Left ventricle myocardium inferior (tissue), 1 donor: ENCODE measurements around the gene THPO. TPM values are rescaled to one million over a fixed set of nuclear protein-coding genes. Genes with fewer than 3 reads are reported as not detected.

Experiments
- DNase-seq: peaks from one replicate; pipeline ENCODE4 v3.0.0-alpha.2; 2020
- H3K27ac ChIP-seq: fragments of 200-600 bp; replicated peaks from 2 replicates; pipeline ENCODE4 v1.8.0; 2021
- H3K27me3 ChIP-seq: fragments of 200-600 bp; 2 replicates; pipeline ENCODE4 v1.8.0; 2021; ENCODE audit warnings: low read depth
- H3K36me3 ChIP-seq: fragments of 200-600 bp; 2 replicates; pipeline ENCODE4 v1.8.0; 2021
- H3K4me1 ChIP-seq: fragments of 200-600 bp; 2 replicates; pipeline ENCODE4 v1.8.0; 2021
- H3K4me3 ChIP-seq: fragments of 200-600 bp; 2 replicates; pipeline ENCODE4 v1.8.0; 2021; ENCODE audit warnings: mild to moderate bottlenecking, moderate library complexity
- H3K9me3 ChIP-seq: fragments of 200-600 bp; replicated peaks from 2 replicates; pipeline ENCODE4 v1.8.0; 2021
- CTCF ChIP-seq: fragments of 200-600 bp; IDR thresholded peaks from 2 replicates; pipeline ENCODE4 v1.8.0; 2021; ENCODE audit warnings: antibody characterized with exemption, mild to moderate bottlenecking, borderline replicate concordance
- intact Hi-C: fragments of 100-400 bp; cut with micrococcal nuclease; formaldehyde crosslinking; loops from one replicate; pipeline ENCODE4 v1.11.0; 2022
- total RNA-seq: library from RNA; stranded (reverse); fragmentation: NEBNext Ultra II Directional; extraction: Animal tissue kit (Norgen Biotek cat#: 25700); gene quantifications from one replicate; pipeline ENCODE4 v1.2.1, GENCODE V29; 2021
- donor health status: DM: no; HTN: yes; CAD: no; lungs with severe emphysema.

THPO gene
- total RNA-seq, 1 donor from 2014 or later = 0.11 TPM

- intact Hi-C loops = loop anchor here (5.0 kb wide), 1 partner anchor 169 kb away; no protein-coding TSS in a partner anchor
- Histone ChIP-seq H3K4me3 (no peak overlapping the region), H3K36me3 (peaks cover 3% of the 10 kb centered on the region), H3K27ac (no peak overlapping the region), H3K4me1 (peaks cover 31% of the 10 kb centered on the region), H3K9me3 (no peaks in the 10 kb centered on the region), H3K27me3 (peaks cover 47% of the 10 kb centered on the region)
- DNase-seq = no peak
- no peak for TF ChIP-seq CTCF
Measured at GRCh38 chr3:184373422-184373821, 4.6 kb downstream of the THPO start.

DNA sequence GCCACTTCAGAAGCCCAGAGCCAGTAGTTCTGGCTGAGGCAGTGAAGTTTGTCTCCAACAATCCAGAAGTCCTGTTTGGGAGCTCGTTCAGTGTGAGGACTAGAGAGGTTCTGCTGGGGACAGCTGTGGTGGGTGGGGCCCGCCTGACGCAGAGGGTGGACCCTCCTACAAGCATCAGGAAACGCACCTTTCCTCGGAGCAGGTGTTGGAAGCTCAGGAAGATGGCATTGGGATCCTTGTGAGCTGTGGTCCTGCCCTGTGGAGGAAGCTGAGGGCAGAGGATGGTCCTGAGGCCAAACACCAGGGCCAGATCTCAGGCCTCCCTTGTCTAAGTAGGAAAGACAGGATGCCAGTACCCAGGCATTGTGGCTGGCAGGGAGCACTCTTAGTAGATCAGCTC, 5.1 kb downstream of the THPO start:
- Histone ChIP-seq H3K27ac (no peak overlapping the region), H3K4me1 (peaks cover 31% of the 10 kb centered on the region), H3K4me3 (no peak overlapping the region), H3K27me3 (peaks cover 42% of the 10 kb centered on the region), H3K36me3 (peaks cover 8% of the 10 kb centered on the region), H3K9me3 (no peaks in the 10 kb centered on the region)
- no peak for TF ChIP-seq CTCF
- intact Hi-C loops = loop anchor here (5.0 kb wide), 1 partner anchor 169 kb away; no protein-coding TSS in a partner anchor
- DNase-seq = no peak

- H3K27ac ChIP-seq = no peak overlapping the region
- intact Hi-C loops = loop anchor here (5.0 kb wide), 1 partner anchor 170 kb away; no protein-coding TSS in a partner anchor
- no peaks in the 10 kb centered on the region for H3K9me3 ChIP-seq
- TF ChIP-seq CTCF = no peak
- no peak overlapping the region for H3K4me3 ChIP-seq
- no peak for DNase-seq
- H3K4me1 ChIP-seq = peaks cover 26% of the 10 kb centered on the region
- peaks cover 36% of the 10 kb centered on the region for H3K27me3 ChIP-seq
- peaks cover 14% of the 10 kb centered on the region for H3K36me3 ChIP-seq
Measured at GRCh38 chr3:184372296-184372821, 5.6 kb downstream of the THPO start.

GRCh38 chr3:184371570-184372018, 6.4 kb downstream of the THPO start:
- intact Hi-C loops = loop anchor here (5.0 kb wide), 1 partner anchor 171 kb away; no protein-coding TSS in a partner anchor
- H3K9me3 ChIP-seq = no peaks in the 10 kb centered on the region
- DNase-seq = peak; percentile 71

GRCh38 chr3:184368586-184369183, 9.3 kb downstream of the THPO start:
- Histone ChIP-seq H3K27me3 (no peaks in the 10 kb centered on the region), H3K4me1 (peaks cover 36% of the 10 kb centered on the region), H3K27ac (peak overlapping the region; percentile 48), H3K9me3 (no peaks in the 10 kb centered on the region), H3K36me3 (peaks cover 31% of the 10 kb centered on the region), H3K4me3 (no peak overlapping the region)
- intact Hi-C loops = no loop called here
- no peak for DNase-seq
- no peak for TF ChIP-seq CTCF

More at GRCh38 chr3:184371570-184372018, 6.4 kb downstream of the THPO start:
- peaks cover 20% of the 10 kb centered on the region for H3K36me3 ChIP-seq
- peak; percentile 95 for TF ChIP-seq CTCF
- H3K27ac ChIP-seq = no peak overlapping the region
- no peak overlapping the region for H3K4me3 ChIP-seq
- peaks cover 28% of the 10 kb centered on the region for H3K27me3 ChIP-seq
- H3K4me1 ChIP-seq = peaks cover 24% of the 10 kb centered on the region
